NAMALWA (cell line): ENCODE results near the gene CUBN.

ENCODE experiments used
- DNase-seq: peaks from one replicate; pipeline ENCODE4 v3.0.0-alpha.2; 2015; ENCODE audit warnings: low spot score

The CUBN gene

GRCh38 chr10:16987976-16988610, 141.5 kb downstream of the CUBN start:
- no peak for DNase-seq

GRCh38 chr10:16987206-16987621, 142.4 kb downstream of the CUBN start:
- DNase-seq, result no peak

- DNase-seq, result no peak
Measured at GRCh38 chr10:16986406-16987205, 143.0 kb downstream of the CUBN start.

- DNase-seq, result no peak
Measured at GRCh38 chr10:16986082-16986405, 143.6 kb downstream of the CUBN start.

- no peak for DNase-seq
Measured at GRCh38 chr10:16984242-16984641, 145.4 kb downstream of the CUBN start.

GRCh38 chr10:16976803-16977202, 152.8 kb downstream of the CUBN start:
- no peak for DNase-seq

GRCh38 chr10:16975188-16975587, 154.4 kb downstream of the CUBN start:
- no peak for DNase-seq

GRCh38 chr10:16968416-16969041, 161.1 kb downstream of the CUBN start:
- DNase-seq, result no peak

- DNase-seq, result no peak
Measured at GRCh38 chr10:16967866-16968415, 161.7 kb downstream of the CUBN start.

- no peak for DNase-seq
Measured at GRCh38 chr10:16966991-16967865, 162.4 kb downstream of the CUBN start.

GRCh38 chr10:16965740-16966447, 163.7 kb downstream of the CUBN start:
- DNase-seq, result no peak

- DNase-seq, result no peak
Measured at GRCh38 chr10:16965344-16965616, 164.3 kb downstream of the CUBN start.

- no peak for DNase-seq
Measured at GRCh38 chr10:16964576-16965343, 164.9 kb downstream of the CUBN start.

GRCh38 chr10:16960551-16960950, 169.1 kb downstream of the CUBN start:
- no peak for DNase-seq

- DNase-seq, result no peak
Measured at GRCh38 chr10:16957038-16957437, 172.6 kb downstream of the CUBN start.

GRCh38 chr10:16954280-16955030, 175.2 kb downstream of the CUBN start:
- DNase-seq, result no peak

GRCh38 chr10:16953270-16953669, 176.3 kb downstream of the CUBN start:
- no peak for DNase-seq

GRCh38 chr10:16952610-16953009, 177.0 kb downstream of the CUBN start:
- DNase-seq, result no peak

GRCh38 chr10:16952080-16952479, 177.5 kb downstream of the CUBN start:
- no peak for DNase-seq
